IPS-NIHi7 (cell line): Measurements from ENCODE around the gene C18orf32.
A peak's percentile ranks its signal among the peaks of the same experiment; 100 is the strongest.
"Not testable (repeated sequence)": the region's sequence is repeated elsewhere in the genome, so short reads cannot be mapped to it uniquely, and the experiment has no call there.

Experiments
- DNase-seq: peaks from one replicate; pipeline ENCODE4 v3.0.0; 2012; ENCODE audit warnings: mixed read lengths; ENCODE audit errors: extremely low spot score

Gene C18orf32

DNA sequence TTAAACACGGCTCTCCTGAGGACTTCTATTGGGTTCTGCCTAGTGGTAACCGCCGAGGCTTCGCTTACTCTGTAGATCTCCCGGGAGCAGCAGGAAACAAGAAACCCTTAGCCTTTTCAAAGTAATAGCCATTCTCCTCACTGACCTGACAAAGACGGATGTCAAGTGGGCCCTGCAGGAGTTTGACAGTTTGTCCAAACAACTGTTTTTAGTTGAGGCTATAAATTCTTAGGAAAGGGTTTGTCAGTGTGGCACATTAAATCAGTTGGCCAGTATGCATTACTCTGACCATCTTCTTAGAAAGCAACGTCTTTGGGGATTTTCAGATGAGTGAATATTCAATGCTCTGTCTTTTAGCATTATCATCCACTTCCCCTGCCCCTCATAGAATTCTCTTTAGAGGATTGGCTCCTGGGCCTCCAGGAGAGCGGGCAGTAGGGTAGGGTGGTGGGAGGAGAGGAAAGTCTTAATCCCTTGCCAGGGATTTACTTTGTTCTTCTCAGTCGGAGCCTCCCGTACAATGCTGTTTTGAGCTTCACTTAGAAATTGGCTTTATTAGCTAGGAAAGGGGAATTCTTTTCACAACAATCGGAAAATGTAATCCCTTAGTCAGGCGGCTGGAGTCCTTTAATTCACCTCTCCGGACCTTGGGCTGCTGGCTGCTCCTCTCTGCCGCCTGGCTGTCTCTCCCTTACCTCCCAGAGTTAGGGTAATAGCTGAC lies 13.3 kb upstream of the C18orf32 start:
- DNase-seq = peak; percentile 46

DNA sequence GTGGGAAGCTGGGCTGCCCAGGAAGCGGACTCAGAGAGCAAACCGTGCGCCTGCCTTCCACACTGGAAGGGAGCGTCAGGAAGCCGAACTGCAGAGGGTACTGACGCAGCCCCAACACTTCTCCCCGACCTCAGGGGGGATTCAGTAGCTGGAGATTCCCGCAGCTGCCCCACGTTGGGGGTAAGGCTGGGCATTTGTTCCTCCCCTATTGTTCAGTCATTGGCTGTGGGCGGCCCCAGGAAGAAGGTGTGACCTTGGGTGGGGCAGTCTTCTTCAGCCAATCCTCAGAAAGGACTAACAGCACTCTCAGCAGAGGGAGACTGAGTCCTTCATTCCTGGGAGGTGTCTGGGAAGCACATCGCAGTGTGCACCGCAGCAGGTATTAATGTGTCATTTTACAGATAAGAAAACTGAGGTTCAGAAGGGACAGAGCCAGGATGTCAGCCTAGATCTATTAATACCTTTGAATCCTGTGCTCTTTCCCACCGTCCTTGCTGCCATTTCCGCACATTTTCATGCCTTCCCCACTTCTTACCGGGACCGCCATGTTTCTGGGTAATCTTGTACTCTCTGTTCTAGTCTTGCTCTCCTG lies 12.1 kb upstream of the C18orf32 start:
- DNase-seq = peak; percentile 21

- DNase-seq = no peak
Measured at GRCh38 chr18:49495480-49495879, 8.4 kb upstream of the C18orf32 start.

DNA sequence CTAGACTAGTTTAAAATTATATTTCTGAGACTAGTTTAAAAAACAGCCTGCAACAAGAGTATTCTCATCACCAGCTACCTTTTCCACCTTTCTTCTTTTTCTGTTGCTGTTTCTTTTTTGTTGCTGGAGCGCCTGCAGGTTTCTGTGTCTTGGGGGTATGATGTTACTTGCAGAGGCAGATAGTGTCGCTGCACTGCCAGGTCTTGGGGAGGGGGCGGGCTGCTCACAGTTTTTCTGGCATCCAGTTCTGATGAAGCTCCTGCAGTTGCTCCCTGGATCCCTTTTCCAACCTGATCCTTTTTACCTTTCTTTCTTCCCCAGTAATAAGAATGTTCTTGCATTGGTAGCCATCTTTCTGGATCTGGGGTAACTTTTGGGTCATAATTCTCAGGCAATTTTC lies 8.0 kb upstream of the C18orf32 start:
- no peak for DNase-seq

DNA sequence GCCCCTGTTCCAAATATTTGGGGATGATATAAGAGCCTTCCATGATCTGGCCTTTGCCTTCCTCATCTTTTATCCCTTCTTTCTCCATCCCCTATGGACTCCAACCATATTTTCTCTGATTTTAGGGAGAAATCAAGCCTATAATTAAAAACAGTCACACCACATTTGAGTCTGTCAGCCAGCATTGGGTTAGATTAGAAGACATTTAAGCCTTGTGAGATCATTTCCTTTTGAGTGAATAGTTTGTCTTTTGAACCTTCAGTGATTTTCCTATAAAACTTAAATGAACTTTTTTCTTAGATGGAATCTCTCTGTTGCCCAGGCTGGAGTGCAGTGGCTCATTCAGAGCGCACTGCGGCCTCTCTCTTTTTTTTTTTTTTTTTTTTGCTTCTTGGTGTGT lies 7.6 kb upstream of the C18orf32 start:
- no peak for DNase-seq

DNA sequence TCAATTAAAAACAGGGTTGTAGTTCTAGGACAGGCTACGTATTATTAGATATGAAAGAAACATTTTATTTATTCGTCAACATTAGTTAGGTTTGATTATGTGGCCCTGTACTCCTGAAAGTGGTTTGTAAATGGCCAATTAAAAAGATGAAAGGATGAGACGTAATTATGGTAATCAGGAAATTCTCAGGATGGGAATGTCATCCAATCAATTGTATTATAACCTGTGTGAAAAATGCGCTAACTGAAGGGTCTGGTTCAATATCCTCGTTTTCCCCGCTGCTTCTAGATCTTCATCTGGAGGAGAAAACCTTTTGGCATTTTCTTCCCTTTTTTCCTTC lies 5.6 kb upstream of the C18orf32 start:
- DNase-seq = no peak

GRCh38 chr18:49491857-49492693 lies 5.0 kb upstream of the C18orf32 start, which contains the start of gene RPL17:
RPL17 (minus strand) TSS chr18:49492465.
- peak; percentile 85 for DNase-seq

DNA sequence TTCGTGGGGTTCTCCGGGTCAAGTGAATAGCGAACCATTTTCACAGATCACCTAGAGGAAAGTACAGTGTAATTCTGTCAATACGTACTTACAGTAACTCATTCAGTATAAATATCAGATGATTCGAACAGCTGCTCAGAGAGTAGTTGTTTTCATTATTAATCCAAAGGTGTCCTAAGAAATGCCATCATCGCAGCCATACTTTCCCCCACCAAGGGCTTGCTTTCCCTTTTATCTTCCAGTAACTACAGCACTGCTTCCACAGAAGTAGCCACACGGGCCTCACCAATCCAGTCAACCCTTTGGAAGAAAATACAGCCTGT lies 4.5 kb upstream of the C18orf32 start:
- DNase-seq = no peak

DNA sequence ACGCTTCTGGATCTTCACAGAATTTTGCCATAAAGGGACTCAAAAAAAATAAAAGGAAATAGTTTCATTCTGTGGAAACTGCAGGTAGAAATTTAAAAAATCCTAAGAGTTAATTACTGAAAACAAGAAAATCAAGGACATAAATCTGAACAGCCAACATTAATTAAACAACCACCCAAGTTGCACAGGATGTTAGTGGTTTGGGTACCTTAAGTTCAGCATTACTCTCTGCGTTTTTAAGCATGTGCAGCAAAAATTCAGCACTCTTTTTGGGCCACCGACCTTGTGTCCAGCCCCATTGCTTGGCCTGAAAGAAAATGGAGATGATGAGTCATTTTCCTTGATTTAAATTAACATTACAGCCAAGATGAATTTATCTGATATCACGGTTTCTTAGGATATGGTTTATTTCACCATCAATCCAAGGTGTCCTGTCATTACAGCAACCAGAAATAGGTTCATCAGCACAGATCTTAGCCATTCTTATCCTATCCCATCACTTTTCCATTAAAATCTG lies 3.3 kb upstream of the C18orf32 start:
- DNase-seq = no peak

DNA sequence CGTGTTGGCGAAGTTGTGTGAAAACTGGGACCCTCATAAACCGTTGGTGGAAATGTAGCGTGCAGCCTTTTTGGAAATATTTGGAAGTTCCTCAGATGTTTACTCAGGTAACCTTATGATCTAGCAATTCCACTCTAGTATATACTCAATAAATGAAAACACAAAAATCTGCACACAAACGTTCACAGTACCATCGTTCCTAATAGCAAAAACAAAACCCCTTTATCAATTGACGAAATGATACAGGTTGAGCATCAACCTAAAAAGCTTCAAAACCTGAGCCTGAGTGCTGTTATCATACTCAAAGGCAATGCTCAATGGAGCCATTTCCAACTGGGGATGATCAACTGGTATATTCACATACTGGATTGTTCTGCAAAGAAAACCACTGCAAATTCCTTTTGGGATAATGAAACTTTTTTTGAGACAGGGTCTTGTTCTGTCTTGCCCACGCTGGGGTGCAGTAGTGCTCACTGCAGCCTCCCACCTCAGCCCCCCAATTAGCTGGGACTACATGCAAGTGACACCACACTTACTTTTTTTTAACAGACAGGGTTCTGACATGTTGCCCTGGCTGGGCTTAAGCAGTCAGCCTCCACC lies 777 bp upstream of the C18orf32 start:
- no peak for DNase-seq

- DNase-seq = no peak
Measured at GRCh38 chr18:49486606-49486952, 455 bp downstream of the C18orf32 start.

DNA sequence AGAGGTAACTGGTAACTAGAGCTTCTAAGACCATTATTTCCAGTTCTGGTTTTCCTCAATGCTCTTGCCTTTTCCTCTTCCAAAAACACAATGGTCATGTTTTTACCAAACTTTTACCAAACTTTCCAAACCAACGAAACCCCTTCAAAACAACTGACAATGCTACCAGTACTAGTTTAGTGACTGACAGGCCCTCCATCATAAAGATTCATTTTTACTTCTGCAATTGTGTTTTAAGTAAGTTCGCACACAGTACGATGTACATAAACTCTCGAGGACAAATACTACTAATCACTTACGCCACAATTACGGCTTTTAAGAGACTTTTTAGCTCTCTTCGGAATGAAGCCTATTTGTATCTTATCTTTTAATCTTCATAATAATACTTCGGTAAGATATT lies 900 bp downstream of the C18orf32 start:
- DNase-seq = no peak

GRCh38 chr18:49483198-49483597 lies 3.8 kb downstream of the C18orf32 start:
- DNase-seq = no peak

DNA sequence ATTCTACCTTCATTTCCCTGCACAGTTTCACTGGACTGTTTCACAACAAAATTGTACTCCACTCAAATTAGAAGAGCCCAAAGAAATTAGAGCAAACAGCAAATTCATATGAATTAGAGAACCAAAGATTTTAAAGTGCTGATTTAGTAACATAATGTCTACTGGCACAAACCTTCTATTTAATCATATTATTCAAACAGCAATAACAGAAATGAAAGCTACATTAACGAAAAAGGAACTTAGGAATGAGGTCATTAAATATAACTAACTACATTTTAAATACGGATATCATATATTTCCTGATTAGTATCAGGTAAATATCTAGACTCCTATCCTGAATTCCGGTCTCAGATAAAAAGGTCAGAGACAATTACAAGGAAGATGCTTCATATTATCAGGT lies 5.1 kb downstream of the C18orf32 start:
- DNase-seq = no peak

DNA sequence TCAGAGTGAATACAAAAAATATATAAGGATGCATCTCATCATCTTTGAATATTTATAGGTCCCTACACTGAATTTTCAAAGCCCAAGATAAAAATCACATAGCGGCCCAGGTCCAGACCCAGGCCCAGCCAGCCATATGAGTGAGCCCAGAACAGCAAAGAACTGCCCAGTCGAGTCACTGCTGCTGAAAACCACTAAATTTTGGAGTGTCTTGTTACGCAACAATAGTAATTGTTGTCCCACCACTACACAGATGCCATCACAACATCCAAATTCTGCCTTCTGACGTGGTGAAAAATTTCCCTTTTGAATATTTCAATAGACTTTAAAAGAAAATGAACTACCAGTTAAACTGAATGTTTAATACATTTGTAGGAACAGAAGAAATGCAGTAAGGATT lies 5.7 kb downstream of the C18orf32 start:
- no peak for DNase-seq

DNA sequence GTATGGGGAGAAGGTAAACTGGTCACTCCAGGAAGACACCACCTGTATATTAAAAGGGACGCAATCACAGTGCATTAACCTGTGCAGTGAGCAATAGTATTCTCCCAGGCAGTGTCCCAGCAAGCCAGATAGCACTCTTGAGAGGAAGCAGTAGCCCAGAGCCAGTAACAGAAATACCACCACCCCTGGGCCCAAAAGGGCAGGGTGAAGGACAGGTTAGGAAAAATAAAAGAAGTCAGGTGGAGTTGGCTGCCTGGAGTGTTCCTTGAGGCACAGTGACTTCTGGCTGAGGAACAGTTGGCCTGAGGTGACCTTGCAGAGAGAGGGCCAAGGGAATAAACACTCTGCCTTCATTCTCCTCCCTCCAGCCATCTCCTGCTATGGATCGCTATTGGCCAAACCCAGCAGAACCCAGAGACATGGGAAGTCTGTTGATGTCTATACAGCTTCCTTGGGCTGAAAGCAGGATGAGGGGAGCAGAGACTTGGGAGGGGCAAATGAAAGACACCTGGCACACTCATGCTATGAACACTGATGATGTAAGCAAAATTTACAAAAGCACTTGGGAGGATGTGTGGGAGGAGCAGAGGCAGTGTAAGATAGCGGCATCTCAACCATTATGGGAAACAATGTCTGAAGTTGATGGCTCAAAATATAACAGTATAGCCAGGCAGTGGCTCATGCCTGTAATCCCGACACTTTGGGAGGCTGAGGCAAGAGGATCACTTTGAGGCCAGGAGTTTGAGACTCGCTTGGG lies 7.5 kb downstream of the C18orf32 start:
- no peak for DNase-seq

DNA sequence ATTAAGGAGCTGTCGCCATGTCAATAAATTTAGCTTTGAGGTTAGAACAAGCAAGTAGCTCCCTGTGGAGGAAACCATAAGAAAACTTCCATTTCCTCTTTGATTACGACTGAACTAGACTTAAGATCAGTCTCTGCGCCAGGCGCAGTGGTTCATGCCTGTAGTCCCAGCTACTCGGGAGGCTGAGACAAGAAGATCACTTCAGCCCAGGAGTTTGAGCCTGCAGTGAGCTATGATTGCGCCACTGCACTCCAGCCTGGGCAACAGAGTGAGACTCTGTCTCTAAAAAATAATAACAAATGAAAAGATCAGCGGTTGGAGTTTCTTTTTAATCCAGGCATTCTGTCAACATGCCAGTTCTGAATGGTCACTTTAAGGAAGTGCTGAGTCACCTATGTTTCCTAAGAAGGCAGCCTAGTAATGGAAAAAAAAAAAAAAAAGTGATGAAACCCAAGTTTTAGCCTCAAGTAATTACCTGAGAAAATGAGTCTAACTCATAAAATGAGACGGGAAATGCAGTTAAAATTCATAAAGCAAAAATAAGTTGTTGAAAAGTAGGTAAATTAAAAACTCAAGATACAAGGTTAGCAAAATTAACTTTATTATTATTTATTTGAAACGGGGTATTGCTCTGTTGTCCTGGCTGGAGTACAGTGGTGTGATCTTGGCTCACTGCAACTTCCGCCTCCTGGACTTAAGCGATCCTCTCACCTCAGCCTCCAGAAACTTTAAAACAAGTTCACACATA lies 10.2 kb downstream of the C18orf32 start:
- DNase-seq = no peak

GRCh38 chr18:49474935-49475334 lies 12.1 kb downstream of the C18orf32 start:
- not testable (repeated sequence) for DNase-seq

DNA sequence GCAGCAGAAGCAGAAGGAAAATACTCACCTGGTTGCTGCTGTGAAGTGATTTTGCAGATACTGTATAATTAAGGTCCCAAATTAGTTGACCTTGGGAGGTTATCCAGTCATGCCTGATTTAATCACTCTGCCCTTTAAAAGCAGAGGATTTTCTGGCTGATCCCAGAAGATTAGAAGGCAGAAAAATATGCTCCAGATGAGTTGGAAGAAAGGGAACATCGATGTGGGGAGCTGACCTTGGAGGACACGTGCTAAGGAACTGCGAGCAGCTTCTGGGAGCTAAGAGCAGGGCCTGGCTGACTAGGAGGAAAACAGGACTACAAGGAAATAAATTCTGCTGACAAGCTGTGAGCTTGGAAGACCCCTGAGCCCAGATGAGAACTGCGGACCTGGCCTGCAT lies 13.3 kb downstream of the C18orf32 start:
- no peak for DNase-seq

- no peak for DNase-seq
Measured at GRCh38 chr18:49472459-49472858, 14.6 kb downstream of the C18orf32 start.

- no peak for DNase-seq
Measured at GRCh38 chr18:49471532-49471931, 15.5 kb downstream of the C18orf32 start.
